ENCODE results near the gene PRKG2. TPM values are rescaled to one million over a fixed set of nuclear protein-coding genes. Genes with fewer than 3 reads are reported as not detected.

Gene PRKG2
- polyA plus RNA-seq, 1 donor, result 0.82 TPM

GRCh38 chr4:81215931-81216330, 909 bp upstream of the PRKG2 start:
- DNase-seq (ENCODE audit: low read depth), result no peak

GRCh38 chr4:81214144-81214880, 710 bp downstream of the PRKG2 start:
- no peak for DNase-seq (ENCODE audit: low read depth)

- DNase-seq (ENCODE audit: low read depth), result no peak
Observed at GRCh38 chr4:81213671-81214070, 1.4 kb downstream of the PRKG2 start.

GRCh38 chr4:81211956-81212355, 3.1 kb downstream of the PRKG2 start:
- no peak for DNase-seq (ENCODE audit: low read depth)

- no peak for DNase-seq (ENCODE audit: low read depth)
Observed at GRCh38 chr4:81207828-81208227, 7.2 kb downstream of the PRKG2 start.

- DNase-seq (ENCODE audit: low read depth), result no peak
Observed at GRCh38 chr4:81205302-81205701, 9.7 kb downstream of the PRKG2 start.

- DNase-seq (ENCODE audit: low read depth), result no peak
Observed at GRCh38 chr4:81204571-81204970, 10.5 kb downstream of the PRKG2 start.

- no peak for DNase-seq (ENCODE audit: low read depth)
Observed at GRCh38 chr4:81199831-81200230, 15.2 kb downstream of the PRKG2 start.

- no peak for DNase-seq (ENCODE audit: low read depth)
Observed at GRCh38 chr4:81198609-81199008, 16.4 kb downstream of the PRKG2 start.

- DNase-seq (ENCODE audit: low read depth), result no peak
Observed at GRCh38 chr4:81197864-81198524, 17.0 kb downstream of the PRKG2 start.

- no peak for DNase-seq (ENCODE audit: low read depth)
Observed at GRCh38 chr4:81196126-81196650, 18.8 kb downstream of the PRKG2 start.

GRCh38 chr4:81195475-81195874, 19.5 kb downstream of the PRKG2 start:
- DNase-seq (ENCODE audit: low read depth), result no peak

- DNase-seq (ENCODE audit: low read depth), result no peak
Observed at GRCh38 chr4:81194286-81194685, 20.7 kb downstream of the PRKG2 start.

GRCh38 chr4:81180916-81181315, 34.1 kb downstream of the PRKG2 start:
- no peak for DNase-seq (ENCODE audit: low read depth)

- DNase-seq (ENCODE audit: low read depth), result peak; percentile 31
Observed at GRCh38 chr4:81179326-81179725, 35.7 kb downstream of the PRKG2 start.

GRCh38 chr4:81173213-81173612, 41.8 kb downstream of the PRKG2 start:
- DNase-seq (ENCODE audit: low read depth), result no peak

- DNase-seq (ENCODE audit: low read depth), result no peak
Observed at GRCh38 chr4:81166458-81167160, 48.4 kb downstream of the PRKG2 start.

- DNase-seq (ENCODE audit: low read depth), result no peak
Observed at GRCh38 chr4:81165861-81166430, 49.1 kb downstream of the PRKG2 start.

GRCh38 chr4:81164623-81165416, 50.2 kb downstream of the PRKG2 start:
- DNase-seq (ENCODE audit: low read depth), result no peak

- DNase-seq (ENCODE audit: low read depth), result no peak
Observed at GRCh38 chr4:81164126-81164525, 50.9 kb downstream of the PRKG2 start.

GRCh38 chr4:81162752-81163458, 52.1 kb downstream of the PRKG2 start:
- no peak for DNase-seq (ENCODE audit: low read depth)
